Prostate gland (tissue), 2 donors: ENCODE measurements around the gene CRYM.

ENCODE experiments used
- CTCF ChIP-seq, 4 experiments: fragments of 200-600 bp in 2 of 4; fragments of 450-650 bp in 2 of 4; sonication (generic) in 2 of 4; IDR thresholded peaks; 1 replicate in 3 of 4; 2 replicates in 1 of 4; pipeline ENCODE4 v1.5.1; 2016 to 2019; ENCODE audit warnings: antibody characterized with exemption in 4 of 4, mild to moderate bottlenecking in 2 of 4, moderate library complexity in 2 of 4
- POLR2A ChIP-seq: fragments of 450-650 bp; IDR thresholded peaks from one replicate; pipeline ENCODE4 v1.6.1; 2016; ENCODE audit warnings: antibody characterized with exemption, mild to moderate bottlenecking
- POLR2AphosphoS5 ChIP-seq: sonication (generic); formaldehyde crosslinking; IDR thresholded peaks from one replicate; pipeline ENCODE4 v1.6.1; 2017; ENCODE audit warnings: antibody characterized with exemption

GRCh38 chr16:21302454-21302853 lies 24.4 kb upstream of the CRYM start:
- no peak for TF ChIP-seq POLR2A
- no peak for TF ChIP-seq CTCF (IDR thresholded peaks at IDR 0.05)
- TF ChIP-seq POLR2AphosphoS5: no peak
